ENCODE results near the gene CDH13. TPM values are rescaled to one million over a fixed set of nuclear protein-coding genes. Genes with fewer than 3 reads are reported as not detected.

CDH13 gene
- polyA plus RNA-seq, 2 of the 4 experiments (the other 2 are of a cell fraction): not detected

- no peaks in the 10 kb centered on the region for H3K4me1 ChIP-seq
- ChIA-PET CTCF (no interaction called here), POLR2A (no interaction called here)
- no peak for FAIRE-seq
- no peak overlapping the region for H3K4me3 ChIP-seq
- H3K4me2 ChIP-seq: no peak overlapping the region
- H3K27ac ChIP-seq: no peak overlapping the region
- no peak for ATAC-seq
- H3K9me3 ChIP-seq: no peaks in the 10 kb centered on the region
- TF ChIP-seq ELK1 (IDR thresholded peaks at IDR 0.05; ENCODE audit: low read depth, low read length) (no peak), CTCF (IDR thresholded peaks at IDR 0.05) (no peak)
- WGBS (ENCODE audit: missing lambda C conversion rate): 2% methylated on average over 7 of the region's 7 CpGs
- no peak for DNase-seq (ENCODE audit: low read depth in 1 of 2, low spot score in 1 of 2)
Observed at GRCh38 chr16:82874271-82874670, 247.5 kb downstream of the CDH13 start.

GRCh38 chr16:82874672-82875071 lies 247.9 kb downstream of the CDH13 start:
- WGBS (ENCODE audit: missing lambda C conversion rate): 0% methylated on average over 1 of the region's 1 CpG
- ChIA-PET CTCF (no interaction called here), POLR2A (no interaction called here)
- H3K4me2 ChIP-seq: no peak overlapping the region
- FAIRE-seq: no peak
- TF ChIP-seq NPAS2 (CRISPR knock-in tag; IDR thresholded peaks at IDR 0.05; ENCODE audit: borderline replicate concordance) (no peak), ZFP36 (IDR thresholded peaks at IDR 0.05; ENCODE audit: borderline replicate concordance, partially characterized antibody) (no peak), POLR2AphosphoS2 (conservative IDR thresholded peaks at IDR 0.05; ENCODE audit: low read length) (no peak), CBX2 (IDR thresholded peaks at IDR 0.05; ENCODE audit: borderline replicate concordance, low read depth) (no peak), E2F6 (IDR thresholded peaks at IDR 0.05; ENCODE audit: borderline replicate concordance, low read depth) (no peak), TP53 (CRISPR knock-in tag; IDR thresholded peaks at IDR 0.05) (no peak), SREBF2 (IDR thresholded peaks at IDR 0.05) (no peak), REST (IDR thresholded peaks at IDR 0.05) (no peak), JUN (IDR thresholded peaks at IDR 0.05) (no peak), CHD2 (IDR thresholded peaks at IDR 0.05; ENCODE audit: low read length, partially characterized antibody) (no peak), NFE2L2 (conservative IDR thresholded peaks at IDR 0.05; ENCODE audit: low read length) (no peak), BCL3 (IDR thresholded peaks at IDR 0.05) (no peak), KDM5A (IDR thresholded peaks at IDR 0.05) (no peak), KDM1A (IDR thresholded peaks at IDR 0.05; ENCODE audit: low read depth) (no peak), POLR2A (IDR thresholded peaks at IDR 0.05; ENCODE audit: low read length) (no peak), BHLHE40 (IDR thresholded peaks at IDR 0.05; ENCODE audit: low read depth, low read length) (no peak), RAD21 (conservative IDR thresholded peaks at IDR 0.05 in 1 of 2, IDR thresholded peaks at IDR 0.05 in 1 of 2) (no peak), ZC3H11A (IDR thresholded peaks at IDR 0.05) (no peak), ELK1 (IDR thresholded peaks at IDR 0.05; ENCODE audit: low read depth, low read length) (no peak)
- no peak for ATAC-seq
- no peaks in the 10 kb centered on the region for H3K9me3 ChIP-seq
- no peaks in the 10 kb centered on the region for H3K4me1 ChIP-seq
- H3K27ac ChIP-seq: no peak overlapping the region
- H3K4me3 ChIP-seq: no peak overlapping the region
- no peak for DNase-seq (ENCODE audit: low read depth in 1 of 2, low spot score in 1 of 2)
